HG03039 (cell line): ENCODE measurements around the gene DHRS13.
"Not testable (repeated sequence)": the region's sequence is repeated elsewhere in the genome, so short reads cannot be mapped to it uniquely, and the experiment has no call there.

Experiments used
- ATAC-seq: cut with Tn5 transposase; IDR thresholded peaks from one replicate; pipeline ENCODE4 v1.9.1; 2021; ENCODE audit warnings: mild to moderate bottlenecking, moderate library complexity; ENCODE audit not compliant: unreplicated experiment

DHRS13 gene

DNA sequence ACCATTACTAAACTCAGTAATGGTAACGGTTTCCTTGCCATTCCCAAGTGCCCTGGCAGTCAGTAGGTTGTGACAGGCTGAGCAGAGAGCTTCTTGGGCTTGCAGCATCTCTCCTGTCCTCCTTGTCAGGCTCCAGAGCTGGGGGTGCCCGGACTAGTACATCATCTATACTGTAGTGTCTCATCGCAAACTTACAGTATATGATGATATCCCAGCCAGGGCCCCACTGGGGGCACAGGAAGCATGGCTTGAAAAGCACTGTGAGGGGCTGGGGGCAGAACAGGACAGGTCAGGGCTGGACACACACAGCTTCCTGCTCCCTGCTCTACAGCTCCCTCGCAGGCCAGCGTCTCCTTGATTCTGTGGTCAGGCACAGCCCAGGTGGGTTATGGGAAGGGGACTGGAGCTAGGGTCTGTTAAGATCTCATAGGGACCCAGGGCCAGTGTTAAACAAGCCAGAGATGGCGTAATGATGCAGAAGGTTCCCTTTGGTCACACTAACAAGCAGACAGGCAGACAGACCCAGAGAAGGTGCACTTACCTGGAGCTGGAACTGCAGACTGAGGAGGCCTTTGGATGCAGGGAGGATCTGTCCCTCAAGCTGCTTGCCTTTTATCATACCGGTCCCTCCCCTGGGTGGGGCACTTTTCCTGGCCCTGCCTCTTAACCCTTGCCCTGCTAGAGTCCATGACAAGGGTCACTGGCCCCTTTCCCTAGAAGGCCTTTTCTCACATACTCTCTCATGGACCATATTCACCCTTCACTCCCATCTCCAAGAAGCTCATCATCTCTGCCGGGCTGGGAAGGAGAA lies 41.3 kb downstream of the DHRS13 start:
- ATAC-seq: no peak

DNA sequence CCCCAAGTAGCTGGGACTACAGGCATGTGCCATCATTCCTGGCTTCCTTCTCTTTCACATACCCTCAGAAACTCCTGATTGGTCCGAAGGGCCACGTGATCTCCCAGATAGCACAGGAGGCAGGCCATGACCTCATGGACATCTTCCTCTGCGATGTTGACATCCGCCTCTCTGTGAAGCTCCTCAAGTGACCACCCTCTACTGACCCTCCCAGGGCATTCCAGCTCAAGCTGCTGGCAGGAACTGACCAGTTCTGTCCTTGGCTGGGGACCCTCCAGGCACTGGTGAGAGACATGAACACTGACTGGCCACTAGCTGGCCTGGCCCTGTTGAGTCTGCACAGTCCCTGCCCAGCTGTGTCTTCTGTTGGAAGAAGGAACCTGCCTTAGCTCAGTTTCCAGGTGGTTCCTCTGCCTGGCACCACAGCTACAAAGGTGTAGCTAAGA lies 42.5 kb downstream of the DHRS13 start:
- no peak for ATAC-seq

DNA sequence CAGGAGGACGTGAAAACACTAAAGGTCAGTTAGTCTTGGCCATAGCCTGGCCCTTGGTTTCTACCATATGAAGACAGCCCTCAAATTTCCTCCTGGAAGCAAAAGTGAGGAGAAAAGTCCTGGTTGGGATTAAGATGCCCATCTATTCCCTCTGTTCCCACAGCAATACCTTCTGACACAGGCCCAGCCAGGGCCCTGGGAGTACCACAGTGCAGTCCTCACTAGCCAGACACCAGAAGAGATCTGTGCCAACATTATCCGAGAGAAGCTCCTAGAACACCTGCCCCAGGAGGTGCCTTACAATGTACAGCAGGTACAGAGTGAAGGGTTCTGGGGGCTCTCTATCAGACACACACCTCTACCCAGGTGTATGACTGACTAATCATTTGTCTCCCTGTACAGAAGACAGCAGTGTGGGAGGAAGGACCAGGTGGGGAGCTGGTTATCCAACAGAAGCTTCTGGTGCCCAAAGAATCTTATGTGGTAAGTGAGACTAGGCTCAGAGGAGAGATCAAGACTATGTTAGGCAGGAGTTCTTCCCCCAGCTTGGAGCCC lies 44.0 kb downstream of the DHRS13 start:
- no peak for ATAC-seq

DNA sequence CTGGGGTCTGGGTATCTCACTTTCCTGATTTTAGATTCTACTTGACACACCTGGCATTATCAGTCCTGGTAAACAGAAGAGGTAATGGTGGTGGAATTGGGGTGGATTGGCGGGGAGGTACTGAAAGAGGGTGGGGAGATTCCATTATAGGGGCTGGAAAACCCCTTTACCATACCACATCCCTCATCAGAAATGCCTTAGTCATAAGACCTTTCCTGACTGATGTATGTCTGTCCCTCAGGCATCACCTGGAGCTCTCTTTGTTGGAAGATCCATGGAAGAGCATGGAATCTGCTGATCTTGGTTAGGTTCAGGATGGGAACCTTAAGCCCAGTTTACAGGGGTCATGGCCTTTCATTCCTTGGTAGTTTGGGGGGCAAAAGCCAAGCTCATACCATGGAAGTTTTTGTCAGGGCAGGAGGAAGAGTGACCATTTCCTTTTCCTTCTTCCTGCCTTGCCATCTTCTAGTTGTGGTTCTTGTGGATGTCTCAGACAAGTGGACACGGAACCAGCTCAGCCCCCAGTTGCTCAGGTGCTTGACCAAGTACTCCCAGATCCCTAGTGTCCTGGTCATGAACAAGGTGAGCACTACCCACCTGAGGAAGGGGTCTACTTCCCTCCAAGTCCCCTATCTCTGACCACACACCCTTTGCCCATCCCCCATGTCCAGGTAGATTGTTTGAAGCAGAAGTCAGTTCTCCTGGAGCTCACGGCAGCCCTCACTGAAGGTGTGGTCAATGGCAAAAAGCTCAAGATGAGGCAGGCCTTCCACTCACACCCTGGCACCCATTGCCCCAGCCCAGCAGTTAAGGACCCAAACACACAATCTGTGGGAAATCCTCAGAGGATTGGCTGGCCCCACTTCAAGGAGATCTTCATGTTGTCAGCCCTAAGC lies 44.7 kb downstream of the DHRS13 start:
- ATAC-seq: no peak

DNA sequence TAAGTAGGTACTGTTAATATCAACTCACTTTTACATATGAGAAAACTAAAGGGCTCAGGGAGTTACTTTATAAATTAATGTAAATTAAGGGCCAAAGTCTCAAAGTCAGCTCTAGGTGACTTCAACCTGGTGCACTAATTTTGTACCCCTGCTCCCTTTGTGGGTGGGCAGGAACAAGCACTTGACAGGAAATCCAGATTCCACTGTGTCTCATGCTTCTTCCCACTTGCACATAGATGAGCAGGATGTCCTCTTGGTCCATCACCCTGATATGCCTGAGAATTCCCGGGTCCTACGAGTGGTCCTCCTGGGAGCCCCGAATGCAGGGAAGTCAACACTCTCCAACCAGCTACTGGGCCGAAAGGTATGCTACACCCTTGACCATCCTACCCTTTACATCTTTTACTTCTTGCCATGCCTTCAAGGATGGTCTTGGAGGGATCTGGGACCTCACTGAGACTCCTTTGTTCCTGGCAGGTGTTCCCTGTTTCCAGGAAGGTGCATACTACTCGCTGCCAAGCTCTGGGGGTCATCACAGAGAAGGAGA lies 46.8 kb downstream of the DHRS13 start:
- no peak for ATAC-seq

DNA sequence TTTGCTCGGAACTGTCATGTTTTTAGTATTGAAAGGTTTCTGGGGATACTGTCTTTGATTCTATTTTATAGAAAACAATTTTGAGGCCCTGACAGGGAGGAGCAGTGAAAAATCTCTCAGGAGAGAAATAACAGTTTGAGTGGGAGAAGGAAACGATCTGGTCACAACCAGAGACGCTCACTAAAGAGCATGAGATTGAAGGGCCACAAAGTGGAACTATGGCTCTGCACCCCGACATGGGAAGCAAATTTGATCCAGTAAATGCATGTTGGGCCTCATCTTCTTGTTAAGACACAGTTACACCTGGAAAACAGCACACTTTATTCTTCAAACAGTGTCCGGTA lies 47.6 kb downstream of the DHRS13 start:
- no peak for ATAC-seq

DNA sequence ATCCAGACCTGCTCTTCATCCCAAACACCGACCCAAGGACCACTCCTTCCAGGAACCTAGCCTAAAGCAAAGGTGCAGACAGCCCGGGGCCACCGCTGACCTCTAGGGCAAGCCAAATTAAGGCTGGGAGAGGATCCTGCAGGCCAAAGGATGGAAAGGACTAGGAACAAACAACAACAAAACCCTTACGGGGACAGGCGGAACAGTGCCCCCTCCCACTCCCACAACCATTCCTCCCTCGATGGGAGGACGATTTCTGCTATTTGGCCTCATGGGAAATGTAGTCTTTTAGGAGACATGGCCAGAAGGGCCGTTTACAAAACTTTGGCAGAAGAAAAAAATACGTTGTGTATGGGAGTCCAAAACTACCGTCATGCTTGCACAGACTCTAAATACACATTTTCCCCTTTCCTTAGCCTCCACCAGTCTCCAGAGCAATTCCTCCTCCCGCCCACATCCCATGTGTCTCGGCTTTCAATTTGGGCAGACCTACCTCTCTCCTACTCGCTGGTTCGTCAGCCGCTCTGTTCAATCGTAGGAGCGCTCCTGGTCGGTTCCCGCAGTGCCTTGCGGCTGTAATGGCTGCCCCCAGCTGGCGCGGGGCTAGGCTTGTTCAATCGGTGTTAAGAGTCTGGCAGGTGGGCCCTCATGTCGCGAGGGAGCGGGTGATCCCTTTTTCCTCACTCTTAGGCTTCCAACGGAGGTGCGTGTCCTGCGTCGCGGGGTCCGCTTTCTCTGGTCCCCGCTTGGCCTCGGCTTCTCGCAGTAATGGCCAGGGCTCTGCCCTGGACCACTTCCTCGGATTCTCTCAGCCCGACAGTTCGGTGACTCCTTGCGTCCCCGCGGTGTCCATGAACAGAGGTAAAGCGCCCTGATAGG lies 48.2 kb downstream of the DHRS13 start, which contains the start of gene ERAL1:
TSS of gene ERAL1 (plus strand) at position 560 of the 879 bp plus-strand sequence. CDS start at position 579, 19 bp downstream.
- peak; percentile 90 for ATAC-seq

DNA sequence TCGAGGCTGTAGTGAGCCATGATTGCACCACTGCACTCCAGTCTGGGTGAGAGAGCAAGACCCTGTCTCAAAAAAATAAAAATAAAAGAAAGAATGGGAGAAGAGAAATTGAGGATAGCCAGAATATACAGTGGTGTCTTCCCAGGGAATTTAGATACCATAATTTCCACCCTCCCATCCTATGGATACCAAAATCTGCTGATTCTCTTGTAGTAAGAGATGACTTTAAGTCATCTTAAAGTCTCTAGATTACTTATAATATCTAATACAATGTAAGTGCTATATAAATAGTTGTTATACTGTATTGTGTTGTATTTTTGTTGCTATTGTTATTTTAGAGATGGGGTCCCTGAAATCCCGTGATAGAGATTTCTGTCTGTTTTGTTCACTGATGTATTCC lies 49.6 kb downstream of the DHRS13 start:
- no peak for ATAC-seq

DNA sequence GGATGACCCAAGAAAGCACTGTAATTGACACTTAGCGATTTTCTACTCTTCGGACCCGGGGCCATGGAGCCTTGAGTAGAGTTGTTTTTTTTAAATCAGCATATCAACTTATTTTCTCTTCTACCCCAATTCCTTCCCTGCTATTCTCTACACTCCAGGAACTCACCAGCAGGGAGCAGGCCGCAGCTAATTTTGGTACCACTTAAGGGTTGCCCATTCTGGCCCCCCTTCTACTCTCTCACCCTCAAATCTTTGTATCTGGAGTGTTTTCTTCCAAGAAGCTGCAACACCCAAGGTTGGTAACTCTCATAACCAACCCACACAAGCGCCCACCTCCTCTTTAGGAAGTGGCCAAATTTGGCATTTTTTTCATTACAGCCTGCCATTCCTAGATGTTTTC lies 53.6 kb downstream of the DHRS13 start:
- no peak for ATAC-seq

DNA sequence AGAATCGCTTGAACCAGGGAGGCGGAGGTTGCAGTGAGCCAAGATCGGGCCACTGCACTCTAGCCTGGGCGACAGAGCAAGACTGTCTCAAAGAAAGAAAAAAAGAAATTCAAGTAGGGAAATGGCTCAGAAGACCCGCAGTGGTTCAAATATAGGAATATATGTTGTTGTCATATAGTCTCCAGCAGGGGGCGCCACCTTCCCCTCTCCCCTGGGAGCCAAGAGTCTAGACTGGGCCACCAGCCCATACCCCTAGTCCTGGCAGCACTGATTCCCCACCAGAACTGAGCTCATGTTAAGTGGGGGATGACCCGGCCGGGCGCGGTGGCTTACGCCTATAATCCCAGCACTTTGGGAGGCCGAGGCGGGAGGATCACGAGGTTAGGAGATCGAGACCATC lies 54.2 kb downstream of the DHRS13 start:
- ATAC-seq: not testable (repeated sequence)
